Right lobe of liver (tissue), 6 donors: ENCODE results near the gene NFRKB. TPM values are rescaled to one million over a fixed set of nuclear protein-coding genes. Genes with fewer than 3 reads are reported as not detected.

Experiments used
- ATAC-seq, 4 donors: fragments of 200-7000 bp; cut with Tn5 transposase; one replicate each; pipeline ENCODE4 v1.9.1; 2020; ENCODE audit warnings: mild to moderate bottlenecking in 4 of 4, moderate library complexity in 4 of 4
- DNase-seq, 3 donors: peaks; one replicate each; pipeline ENCODE4 v3.0.0-alpha.2; 2020
- H3K27ac ChIP-seq, 3 donors: fragments of 200-600 bp; one replicate each; pipeline ENCODE4 v1.8.0; 2022
- H3K27me3 ChIP-seq, 2 donors: fragments of 200-600 bp; one replicate each; pipeline ENCODE4 v1.8.0; 2022
- H3K36me3 ChIP-seq, 4 donors: fragments of 200-600 bp; sonication (generic) in 1 of 4; one replicate each; pipeline versions ENCODE4 v1.5.1 to v1.8.0; 2017 to 2022; ENCODE audit warnings: control low read depth in 1 of 4
- H3K4me1 ChIP-seq, 4 donors: fragments of 200-600 bp; sonication (generic) in 1 of 4; one replicate each; pipeline versions ENCODE4 v1.5.1 to v1.8.0; 2017 to 2022; ENCODE audit warnings: control low read depth in 1 of 4
- H3K4me3 ChIP-seq, 3 donors: fragments of 200-600 bp; one replicate each; pipeline ENCODE4 v1.8.0; 2022
- H3K9me3 ChIP-seq, 4 donors: fragments of 200-600 bp; sonication (generic) in 1 of 4; one replicate each; pipeline versions ENCODE4 v1.5.1 to v1.8.0; 2017 to 2022; ENCODE audit warnings: control low read depth in 1 of 4
- CTCF ChIP-seq, 4 donors: fragments of 200-600 bp in 3 of 4; fragments of 450-650 bp in 1 of 4; IDR thresholded peaks; one replicate each; pipeline versions ENCODE4 v1.5.1 to v1.8.0; 2016 to 2022; ENCODE audit warnings: antibody characterized with exemption in 4 of 4, mild to moderate bottlenecking in 2 of 4
- POLR2A ChIP-seq: fragments of 450-650 bp; IDR thresholded peaks from one replicate; pipeline ENCODE4 v1.6.1; 2017; ENCODE audit warnings: antibody characterized with exemption, mild to moderate bottlenecking
- WGBS: methylation state at CpG from one replicate; pipeline ENCODE4 v1.1.6; 2018; ENCODE audit warnings: low coverage, low lambda C conversion rate; ENCODE audit not compliant: insufficient coverage; ENCODE audit errors: missing lambda C conversion rate; 5-methylcytosine and 5-hydroxymethylcytosine counted together
- intact Hi-C, 2 donors: fragments of 100-400 bp; cut with DNase I; formaldehyde crosslinking; loops; one replicate each; pipeline versions ENCODE4 v1.11.2 to v1.14.1; 2022
- total RNA-seq, 6 experiments: library from RNA; depleted of rRNA in 2 of 6; stranded (reverse); fragments of >200 nt in 2 of 6; fragmentation: NEBNext Ultra II Directional in 3 of 6; extraction: Animal tissue kit (Norgen Biotek cat#: 25700) in 3 of 6; gene quantifications; one replicate each; pipeline versions ENCODE4 v1.1.0 to v1.2.4, GENCODE V29; 2016 to 2023
- donor health status: DM: no; HTN: yes; CAD: no.
- donor health status: DM: no; HTN: no; CAD: no.
- donor health status: DM: no; HTN: no; CAD: no.
- donor health status: DM: no; HTN: yes; CAD: no.
- donor health status: DM: no; HTN: yes; CAD: no.

Gene NFRKB
- total RNA-seq, 6 experiments from 2014 or later = 9.5 to 15.0 (median 11.4) TPM

- H3K27me3 ChIP-seq = no peaks in the 10 kb centered on the region
- no peak for TF ChIP-seq POLR2A
- TF ChIP-seq CTCF (IDR thresholded peaks at IDR 0.05) = no peak
- H3K36me3 ChIP-seq = peaks cover 0 to 28% (median 7%) of the 10 kb centered on the region in 4 donors
- WGBS = 28% methylated on average over 7 of the region's 13 CpGs
- peaks cover 0 to 7% (median 0%) of the 10 kb centered on the region in 4 donors for H3K4me1 ChIP-seq
- peak overlapping the region; percentile 63 to 75 (median 72) for H3K27ac ChIP-seq
- no peaks in the 10 kb centered on the region for H3K9me3 ChIP-seq
- intact Hi-C loops = no loop called here
- DNase-seq (no peak), ATAC-seq (peak; percentile 27 to 50 (median 34))
- peak overlapping the region; percentile 78 to 90 (median 87) for H3K4me3 ChIP-seq
These were observed 876 bp downstream of the NFRKB start for GRCh38 chr11:129894278-129895125.

GRCh38 chr11:129888451-129888850 is 6.9 kb downstream of the NFRKB start:
- TF ChIP-seq POLR2A = no peak
- TF ChIP-seq CTCF (IDR thresholded peaks at IDR 0.05) = no peak
- H3K4me3 ChIP-seq = no peak overlapping the region
- H3K36me3 ChIP-seq = peaks cover 0 to 87% (median 35%) of the 10 kb centered on the region in 4 donors
- intact Hi-C loops = no loop called here
- no peaks in the 10 kb centered on the region for H3K27me3 ChIP-seq
- no peak for ATAC-seq
- H3K4me1 ChIP-seq = no peaks in the 10 kb centered on the region
- H3K9me3 ChIP-seq = no peaks in the 10 kb centered on the region
- no peak for DNase-seq
- 72% methylated on average over 5 of the region's 5 CpGs for WGBS
- H3K27ac ChIP-seq = no peak overlapping the region

GRCh38 chr11:129885381-129885780 is 10.0 kb downstream of the NFRKB start:
- no peaks in the 10 kb centered on the region for H3K4me1 ChIP-seq
- no peak overlapping the region for H3K27ac ChIP-seq
- peaks cover 9 to 96% (median 42%) of the 10 kb centered on the region in 4 donors for H3K36me3 ChIP-seq
- no peak overlapping the region for H3K4me3 ChIP-seq
- DNase-seq (no peak), ATAC-seq (no peak)
- intact Hi-C loops = no loop called here
- H3K9me3 ChIP-seq = no peaks in the 10 kb centered on the region
- TF ChIP-seq CTCF (IDR thresholded peaks at IDR 0.05) (no peak), POLR2A (no peak)
- 100% methylated on average over 2 of the region's 12 CpGs for WGBS
- H3K27me3 ChIP-seq = no peaks in the 10 kb centered on the region

DNA sequence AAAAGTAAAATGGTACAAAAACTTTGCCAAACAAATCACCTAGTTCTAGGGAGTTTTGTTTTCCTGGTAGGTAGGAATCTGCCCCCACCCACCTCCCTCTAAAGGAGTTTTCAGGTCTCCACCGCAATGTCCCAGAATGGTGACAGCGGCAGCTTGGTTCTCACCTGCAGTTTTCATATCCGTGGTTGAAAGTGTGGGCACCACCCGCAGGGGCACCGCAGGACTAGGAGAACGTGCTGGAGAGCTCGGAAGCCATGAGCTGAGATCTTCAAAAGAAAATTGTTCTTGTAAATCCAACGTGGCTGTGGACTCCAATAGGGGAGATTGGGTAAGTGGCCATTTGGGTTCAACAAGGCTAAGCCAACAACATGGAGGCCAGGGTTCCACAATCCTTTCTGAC is 10.8 kb downstream of the NFRKB start:
- no peak for TF ChIP-seq CTCF (IDR thresholded peaks at IDR 0.05)
- no peak for TF ChIP-seq POLR2A
- H3K27ac ChIP-seq = no peak overlapping the region
- no peaks in the 10 kb centered on the region for H3K27me3 ChIP-seq
- H3K4me1 ChIP-seq = no peaks in the 10 kb centered on the region
- peaks cover 9 to 98% (median 45%) of the 10 kb centered on the region in 4 donors for H3K36me3 ChIP-seq
- no peak overlapping the region for H3K4me3 ChIP-seq
- DNase-seq (no peak), ATAC-seq (no peak)
- H3K9me3 ChIP-seq = no peaks in the 10 kb centered on the region
- WGBS = 95% methylated on average over 8 of the region's 8 CpGs
- intact Hi-C loops = no loop called here
